ENCODE data around the gene NHSL2.

Gene NHSL2

DNA sequence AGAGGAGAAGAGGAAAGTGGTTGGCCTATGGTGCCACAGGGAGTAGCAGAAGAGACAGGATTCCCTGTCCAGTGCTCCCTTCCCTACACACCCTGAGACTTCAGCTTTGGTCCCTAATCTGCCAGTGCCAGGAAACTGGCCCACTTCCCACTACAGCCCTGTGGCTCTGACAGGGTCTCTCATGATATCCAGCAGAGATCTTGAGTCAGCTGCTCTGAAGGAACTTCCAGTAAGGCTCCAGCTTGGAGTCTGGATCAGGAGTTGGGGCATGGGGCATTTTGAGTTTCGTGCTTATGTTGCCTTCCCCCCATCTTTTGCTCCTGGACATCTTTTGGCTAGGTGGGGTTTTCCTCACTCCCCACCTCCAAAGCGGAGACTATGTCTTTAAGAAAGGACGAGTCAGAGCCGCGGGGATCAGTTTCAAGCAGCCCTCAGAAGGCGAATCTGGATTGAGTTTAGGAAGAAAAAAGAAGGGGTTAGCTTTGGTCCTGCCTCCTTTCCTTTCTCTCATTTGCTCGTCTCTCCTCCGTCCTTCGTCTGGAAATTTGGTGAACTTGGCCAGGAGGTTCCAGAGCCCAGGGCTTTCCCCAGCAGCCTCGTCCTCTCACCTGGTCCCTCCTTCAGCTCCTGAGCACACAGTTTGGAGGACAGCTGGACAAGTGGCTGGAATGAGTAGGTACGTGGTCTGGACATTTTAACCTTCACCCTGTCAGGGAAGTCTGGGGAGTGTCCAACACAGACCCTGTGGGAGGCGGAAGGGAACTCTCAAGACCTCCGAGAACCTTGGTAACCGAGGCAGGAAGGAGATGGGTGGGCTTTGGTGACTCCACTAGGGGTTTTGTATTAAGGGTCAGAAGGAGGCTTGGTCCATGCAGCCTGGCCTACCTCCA lies 116.6 kb downstream of the NHSL2 start:
- no peaks in the 10 kb centered on the region for H3K9me3 ChIP-seq (ENCODE audit: control extremely low read depth in 1 of 5, control insufficient read depth in 4 of 5, insufficient read depth in 2 of 5, low read depth in 1 of 5, low read length in 4 of 5)
- no peak for DNase-seq
- WGBS (ENCODE audit: insufficient coverage), result 87% methylated on average over 11 of the region's 14 CpGs
- no peaks in the 10 kb centered on the region for H3K36me3 ChIP-seq (ENCODE audit: control insufficient read depth in 4 of 4, insufficient read depth in 4 of 4, low read length in 3 of 4)
- peaks cover 0 to 12% (median 1%) of the 10 kb centered on the region in 4 experiments for H3K4me1 ChIP-seq (ENCODE audit: control extremely low read depth in 1 of 4, control insufficient read depth in 4 of 4, insufficient read depth in 4 of 4, low read length in 3 of 4)
- no peak overlapping the region for H3K4me3 ChIP-seq (ENCODE audit: control insufficient read depth in 1 of 7, extremely low read depth in 1 of 7, insufficient read depth in 4 of 7, low read depth in 2 of 7, low read length in 6 of 7)
- CTCF ChIA-PET, result interaction anchor here (1.5 to 12.1 kb wide), 3 partner anchors 8 to 101 kb away, joined by 3 to 127 read pairs (median 9); partner anchors contain the start of gene RTL5
- POLR2A ChIA-PET, result no interaction called here
- peaks cover 0 to 15% (median 0%) of the 10 kb centered on the region in 5 experiments for H3K27me3 ChIP-seq (replicated peaks in 2 of 5; ENCODE audit: control insufficient read depth in 4 of 5, insufficient read depth in 5 of 5, low read length in 4 of 5)
- H3K27ac ChIP-seq (ENCODE audit: insufficient read depth in 1 of 2, low read depth in 1 of 2, low read length in 2 of 2, poor library complexity in 1 of 2, severe bottlenecking in 2 of 2), result no peak overlapping the region

DNA sequence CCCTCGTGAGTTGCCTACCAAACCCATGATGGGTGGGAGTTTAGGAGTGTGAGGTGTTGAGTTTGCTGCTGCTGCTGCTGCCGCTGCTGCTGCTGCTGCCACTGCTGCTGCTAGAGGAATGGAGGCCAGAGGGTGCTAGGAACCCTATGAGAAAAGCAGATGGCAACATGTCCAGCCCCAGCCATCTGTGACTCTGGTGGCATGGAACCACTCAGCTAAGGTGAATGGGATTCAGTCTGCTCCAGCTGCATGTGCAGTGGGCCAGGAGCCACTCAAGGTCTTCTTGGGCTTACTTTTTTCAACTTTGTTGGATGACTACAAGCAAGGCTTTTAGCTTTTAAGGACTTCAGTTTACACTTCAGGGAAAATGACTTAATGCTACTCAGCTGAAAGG lies 117.3 kb downstream of the NHSL2 start:
- H3K9me3 ChIP-seq (ENCODE audit: control extremely low read depth in 1 of 5, control insufficient read depth in 4 of 5, insufficient read depth in 2 of 5, low read depth in 1 of 5, low read length in 4 of 5), result no peaks in the 10 kb centered on the region
- WGBS (ENCODE audit: insufficient coverage), result 90% methylated on average over 2 of the region's 2 CpGs
- peaks cover 0 to 15% (median 0%) of the 10 kb centered on the region in 5 experiments for H3K27me3 ChIP-seq (replicated peaks in 2 of 5; ENCODE audit: control insufficient read depth in 4 of 5, insufficient read depth in 5 of 5, low read length in 4 of 5)
- no peak overlapping the region for H3K27ac ChIP-seq (ENCODE audit: insufficient read depth in 1 of 2, low read depth in 1 of 2, low read length in 2 of 2, poor library complexity in 1 of 2, severe bottlenecking in 2 of 2)
- ChIA-PET POLR2A (no interaction called here), CTCF (interaction anchor here (1.5 to 2.9 kb wide), 2 partner anchors 9 to 10 kb away, joined by 3 to 9 read pairs; no protein-coding TSS in a partner anchor)
- H3K4me3 ChIP-seq (ENCODE audit: control insufficient read depth in 1 of 7, extremely low read depth in 1 of 7, insufficient read depth in 4 of 7, low read depth in 2 of 7, low read length in 6 of 7), result no peak overlapping the region
- H3K4me1 ChIP-seq (ENCODE audit: control extremely low read depth in 1 of 4, control insufficient read depth in 4 of 4, insufficient read depth in 4 of 4, low read length in 3 of 4), result peaks cover 0 to 12% (median 1%) of the 10 kb centered on the region in 4 experiments
- no peaks in the 10 kb centered on the region for H3K36me3 ChIP-seq (ENCODE audit: control insufficient read depth in 4 of 4, insufficient read depth in 4 of 4, low read length in 3 of 4)
- no peak for DNase-seq

DNA sequence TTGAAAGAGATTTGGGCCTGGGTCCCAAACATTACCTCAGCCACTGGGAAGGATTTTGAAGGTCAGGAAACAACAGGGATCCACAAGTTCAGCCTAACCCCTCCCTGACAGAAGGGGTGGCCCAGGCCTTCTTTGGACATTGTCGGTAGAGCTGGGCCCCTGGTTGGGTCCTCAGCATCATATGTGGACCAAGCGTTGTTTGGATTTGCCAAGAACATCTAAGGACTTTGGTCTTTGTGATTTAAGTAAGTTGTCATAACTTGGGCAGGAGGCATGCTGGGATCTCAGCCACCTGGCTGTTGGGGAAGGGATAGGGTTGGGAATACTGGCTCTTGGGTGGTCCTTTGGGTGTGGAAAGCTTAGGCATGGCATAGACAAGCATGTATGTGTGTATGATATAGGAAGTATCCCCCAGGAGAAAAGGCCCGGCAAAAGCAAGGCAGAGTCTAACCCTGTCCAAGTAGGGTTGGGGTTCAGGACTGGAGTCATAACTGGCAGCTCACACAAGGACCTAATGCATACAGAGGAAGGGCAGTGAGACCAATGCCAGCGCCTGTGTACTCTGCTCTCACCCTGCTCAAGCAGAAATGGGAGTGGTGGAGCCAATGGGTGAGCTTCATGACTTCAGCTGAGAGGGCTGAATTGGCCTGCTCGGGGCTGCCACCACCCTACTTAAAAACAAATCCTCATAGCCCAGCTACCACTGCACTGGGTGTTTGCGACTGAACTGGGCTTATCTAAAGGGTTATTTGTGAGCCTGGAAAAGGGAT lies 118.2 kb downstream of the NHSL2 start:
- no peak overlapping the region for H3K27ac ChIP-seq (ENCODE audit: insufficient read depth in 1 of 2, low read depth in 1 of 2, low read length in 2 of 2, poor library complexity in 1 of 2, severe bottlenecking in 2 of 2)
- H3K36me3 ChIP-seq (ENCODE audit: control insufficient read depth in 4 of 4, insufficient read depth in 4 of 4, low read length in 3 of 4), result no peaks in the 10 kb centered on the region
- no peaks in the 10 kb centered on the region for H3K9me3 ChIP-seq (ENCODE audit: control extremely low read depth in 1 of 5, control insufficient read depth in 4 of 5, insufficient read depth in 2 of 5, low read depth in 1 of 5, low read length in 4 of 5)
- H3K4me3 ChIP-seq (ENCODE audit: control insufficient read depth in 1 of 7, extremely low read depth in 1 of 7, insufficient read depth in 4 of 7, low read depth in 2 of 7, low read length in 6 of 7), result no peak overlapping the region
- H3K27me3 ChIP-seq (replicated peaks in 2 of 5; ENCODE audit: control insufficient read depth in 4 of 5, insufficient read depth in 5 of 5, low read length in 4 of 5), result peaks cover 0 to 15% (median 0%) of the 10 kb centered on the region in 5 experiments
- peaks cover 0 to 12% (median 1%) of the 10 kb centered on the region in 4 experiments for H3K4me1 ChIP-seq (ENCODE audit: control extremely low read depth in 1 of 4, control insufficient read depth in 4 of 4, insufficient read depth in 4 of 4, low read length in 3 of 4)
- DNase-seq, result no peak
- ChIA-PET CTCF (interaction anchor here (0.6 to 2.9 kb wide), 3 partner anchors 9 to 12 kb away, joined by 3 to 9 read pairs (median 3); no protein-coding TSS in a partner anchor), POLR2A (no interaction called here)
- 84% methylated on average over 4 of the region's 6 CpGs for WGBS (ENCODE audit: insufficient coverage)

DNA sequence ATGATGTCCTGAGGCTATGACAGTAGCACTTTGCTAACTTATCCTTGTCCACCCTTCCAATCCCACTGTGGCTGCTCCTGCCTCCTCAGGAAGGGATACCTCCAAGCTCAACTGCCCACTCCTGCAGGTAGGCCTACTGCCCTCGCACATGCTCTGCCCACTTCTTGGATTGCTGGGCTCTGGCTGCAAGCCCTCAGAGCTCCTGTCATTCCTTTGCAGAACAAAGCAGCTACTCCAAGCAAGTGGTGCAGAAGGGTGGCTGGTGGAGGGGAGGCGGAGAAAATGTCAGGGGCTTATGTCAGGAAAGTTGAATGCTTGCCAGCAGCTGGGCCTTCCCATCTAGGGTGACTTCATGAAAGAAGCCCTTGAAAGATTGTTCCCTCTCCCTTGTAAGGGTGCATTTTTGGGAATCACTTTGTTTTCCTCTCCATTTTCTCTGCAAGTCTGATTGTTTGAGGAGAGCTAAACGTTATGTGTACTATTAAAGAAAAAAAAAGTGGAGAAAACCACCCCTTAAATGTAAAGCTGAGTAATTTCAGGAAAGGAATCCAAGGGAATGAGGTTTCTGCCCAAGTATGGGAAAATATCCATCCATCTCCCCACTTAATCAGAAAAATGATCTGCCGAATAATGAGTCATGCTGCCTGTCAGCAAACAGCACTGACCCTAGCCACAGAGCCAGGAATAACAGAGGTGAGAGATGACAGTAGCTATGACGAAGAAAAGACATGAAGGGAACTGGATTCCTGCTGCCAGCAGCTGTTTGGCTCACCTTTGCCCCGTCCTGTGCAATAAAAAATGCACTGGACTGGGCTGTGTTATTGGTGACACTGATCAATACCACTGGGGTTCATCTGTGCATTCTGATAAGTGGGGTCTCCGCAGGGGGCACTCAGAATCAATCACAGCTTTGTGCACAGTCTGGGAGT lies 119.1 kb downstream of the NHSL2 start:
- H3K27ac ChIP-seq (ENCODE audit: insufficient read depth in 1 of 2, low read depth in 1 of 2, low read length in 2 of 2, poor library complexity in 1 of 2, severe bottlenecking in 2 of 2), result no peak overlapping the region
- H3K27me3 ChIP-seq (replicated peaks in 2 of 5; ENCODE audit: control insufficient read depth in 4 of 5, insufficient read depth in 5 of 5, low read length in 4 of 5), result peaks cover 0 to 15% (median 0%) of the 10 kb centered on the region in 5 experiments
- H3K36me3 ChIP-seq (ENCODE audit: control insufficient read depth in 4 of 4, insufficient read depth in 4 of 4, low read length in 3 of 4), result no peaks in the 10 kb centered on the region
- ChIA-PET CTCF (interaction anchor here (0.5 to 2.8 kb wide), 6 partner anchors 9 to 126 kb away, joined by 3 to 21 read pairs (median 4); no protein-coding TSS in a partner anchor), POLR2A (interaction anchor here (0.7 to 0.9 kb wide), 2 partner anchors 25 to 102 kb away, joined by 3 read pairs; partner anchors contain the start of gene RTL5)
- H3K9me3 ChIP-seq (ENCODE audit: control extremely low read depth in 1 of 5, control insufficient read depth in 4 of 5, insufficient read depth in 2 of 5, low read depth in 1 of 5, low read length in 4 of 5), result no peaks in the 10 kb centered on the region
- no peak for DNase-seq
- WGBS (ENCODE audit: insufficient coverage), result 63% methylated on average over 3 of the region's 7 CpGs
- peaks cover 0 to 12% (median 1%) of the 10 kb centered on the region in 4 experiments for H3K4me1 ChIP-seq (ENCODE audit: control extremely low read depth in 1 of 4, control insufficient read depth in 4 of 4, insufficient read depth in 4 of 4, low read length in 3 of 4)
- H3K4me3 ChIP-seq (ENCODE audit: control insufficient read depth in 1 of 7, extremely low read depth in 1 of 7, insufficient read depth in 4 of 7, low read depth in 2 of 7, low read length in 6 of 7), result no peak overlapping the region

DNA sequence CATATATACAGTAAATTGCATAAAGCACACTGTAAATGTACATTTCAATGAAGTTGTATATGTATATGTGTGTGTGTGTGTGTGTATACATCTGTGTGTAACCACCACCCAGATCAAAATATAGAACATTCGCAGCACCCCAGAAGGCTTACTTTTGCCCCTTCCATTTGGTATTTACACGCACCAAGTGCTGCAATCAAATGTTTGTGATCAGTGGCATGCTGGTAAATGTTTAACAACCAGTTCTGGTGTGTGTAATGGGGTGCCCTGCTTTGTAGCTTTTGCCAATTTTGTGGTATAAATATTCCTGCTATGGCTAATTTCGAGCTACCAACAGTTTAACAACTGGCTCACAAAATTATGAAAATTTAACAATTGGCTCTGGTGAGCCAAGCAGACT lies 119.8 kb downstream of the NHSL2 start:
- ChIA-PET POLR2A (interaction anchor here (0.7 to 0.9 kb wide), 2 partner anchors 25 to 101 kb away, joined by 3 read pairs; partner anchors contain the start of gene RTL5), CTCF (interaction anchor here (1.1 to 2.8 kb wide), 5 partner anchors 9 to 95 kb away, joined by 3 to 21 read pairs (median 4); no protein-coding TSS in a partner anchor)
- Histone ChIP-seq H3K9me3 (ENCODE audit: control extremely low read depth in 1 of 5, control insufficient read depth in 4 of 5, insufficient read depth in 2 of 5, low read depth in 1 of 5, low read length in 4 of 5) (no peaks in the 10 kb centered on the region), H3K27me3 (replicated peaks in 2 of 5; ENCODE audit: control insufficient read depth in 4 of 5, insufficient read depth in 5 of 5, low read length in 4 of 5) (peaks cover 0 to 15% (median 0%) of the 10 kb centered on the region in 5 experiments), H3K27ac (ENCODE audit: insufficient read depth in 1 of 2, low read depth in 1 of 2, low read length in 2 of 2, poor library complexity in 1 of 2, severe bottlenecking in 2 of 2) (no peak overlapping the region), H3K36me3 (ENCODE audit: control insufficient read depth in 4 of 4, insufficient read depth in 4 of 4, low read length in 3 of 4) (no peaks in the 10 kb centered on the region), H3K4me3 (ENCODE audit: control insufficient read depth in 1 of 7, extremely low read depth in 1 of 7, insufficient read depth in 4 of 7, low read depth in 2 of 7, low read length in 6 of 7) (no peak overlapping the region), H3K4me1 (ENCODE audit: control extremely low read depth in 1 of 4, control insufficient read depth in 4 of 4, insufficient read depth in 4 of 4, low read length in 3 of 4) (peaks cover 0 to 12% (median 1%) of the 10 kb centered on the region in 4 experiments)
- 60% methylated on average over 1 of the region's 3 CpGs for WGBS (ENCODE audit: insufficient coverage)
- no peak for DNase-seq

DNA sequence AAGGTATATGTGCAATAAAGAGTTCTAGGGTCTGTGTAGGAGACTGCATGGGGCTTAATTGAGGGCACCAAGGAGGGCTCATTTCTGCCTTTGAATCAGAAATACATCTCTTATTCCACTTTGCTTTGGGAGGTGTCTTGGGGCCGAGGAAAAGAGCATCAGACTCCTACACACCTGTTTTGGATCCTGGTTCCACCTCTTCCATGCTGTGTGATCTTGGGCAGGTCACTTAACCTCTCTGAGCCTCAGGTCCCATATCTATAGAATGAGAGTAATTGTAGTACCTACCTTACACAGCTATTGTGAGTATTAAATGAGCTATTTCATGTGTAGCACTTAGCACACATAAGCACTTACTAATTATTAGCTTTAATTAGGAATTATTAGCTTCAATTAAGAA lies 120.5 kb downstream of the NHSL2 start:
- no CpG with 5 or more reads among the region's 1 CpG for WGBS (ENCODE audit: insufficient coverage)
- CTCF ChIA-PET, result interaction anchor here (1.7 to 2.8 kb wide), 3 partner anchors 10 to 94 kb away, joined by 4 to 21 read pairs (median 6); no protein-coding TSS in a partner anchor
- H3K4me3 ChIP-seq (ENCODE audit: control insufficient read depth in 1 of 7, extremely low read depth in 1 of 7, insufficient read depth in 4 of 7, low read depth in 2 of 7, low read length in 6 of 7), result no peak overlapping the region
- no peaks in the 10 kb centered on the region for H3K9me3 ChIP-seq (ENCODE audit: control extremely low read depth in 1 of 5, control insufficient read depth in 4 of 5, insufficient read depth in 2 of 5, low read depth in 1 of 5, low read length in 4 of 5)
- no peak overlapping the region for H3K27ac ChIP-seq (ENCODE audit: insufficient read depth in 1 of 2, low read depth in 1 of 2, low read length in 2 of 2, poor library complexity in 1 of 2, severe bottlenecking in 2 of 2)
- peaks cover 0 to 15% (median 0%) of the 10 kb centered on the region in 5 experiments for H3K27me3 ChIP-seq (replicated peaks in 2 of 5; ENCODE audit: control insufficient read depth in 4 of 5, insufficient read depth in 5 of 5, low read length in 4 of 5)
- no peaks in the 10 kb centered on the region for H3K36me3 ChIP-seq (ENCODE audit: control insufficient read depth in 4 of 4, insufficient read depth in 4 of 4, low read length in 3 of 4)
- no peak for DNase-seq
- POLR2A ChIA-PET, result interaction anchor here (0.9 to 1.3 kb wide), 2 partner anchors 11 to 100 kb away, joined by 3 to 6 read pairs; partner anchors contain the start of gene RTL5
- H3K4me1 ChIP-seq (ENCODE audit: control extremely low read depth in 1 of 4, control insufficient read depth in 4 of 4, insufficient read depth in 4 of 4, low read length in 3 of 4), result peaks cover 0 to 11% (median 1%) of the 10 kb centered on the region in 4 experiments
